GM19328 (cell line): ENCODE results near the gene LRCH1.

Experiments
- ATAC-seq: cut with Tn5 transposase; IDR thresholded peaks from one replicate; pipeline ENCODE4 v1.9.1; 2021; ENCODE audit warnings: mild to moderate bottlenecking, moderate library complexity; ENCODE audit not compliant: unreplicated experiment

The LRCH1 gene

DNA sequence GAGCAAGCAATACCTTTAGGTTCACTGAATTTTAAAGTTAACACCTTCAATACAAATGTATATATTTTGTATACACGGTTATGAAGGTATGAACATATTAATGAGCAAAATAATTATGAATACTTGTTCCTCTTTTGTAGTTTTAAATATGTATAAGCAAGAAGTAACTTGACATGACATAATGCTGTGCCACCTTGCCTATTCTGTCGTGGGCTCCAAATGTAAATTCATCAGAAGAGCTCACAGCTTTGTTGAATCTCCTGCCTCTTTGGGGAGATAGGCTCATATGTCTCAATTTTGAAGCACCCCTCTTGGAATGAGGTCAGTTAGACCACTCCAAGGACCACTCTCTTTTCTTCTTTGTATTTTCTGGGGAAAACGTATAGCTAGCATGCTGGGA lies 59.3 kb downstream of the LRCH1 start:
- ATAC-seq: no peak

DNA sequence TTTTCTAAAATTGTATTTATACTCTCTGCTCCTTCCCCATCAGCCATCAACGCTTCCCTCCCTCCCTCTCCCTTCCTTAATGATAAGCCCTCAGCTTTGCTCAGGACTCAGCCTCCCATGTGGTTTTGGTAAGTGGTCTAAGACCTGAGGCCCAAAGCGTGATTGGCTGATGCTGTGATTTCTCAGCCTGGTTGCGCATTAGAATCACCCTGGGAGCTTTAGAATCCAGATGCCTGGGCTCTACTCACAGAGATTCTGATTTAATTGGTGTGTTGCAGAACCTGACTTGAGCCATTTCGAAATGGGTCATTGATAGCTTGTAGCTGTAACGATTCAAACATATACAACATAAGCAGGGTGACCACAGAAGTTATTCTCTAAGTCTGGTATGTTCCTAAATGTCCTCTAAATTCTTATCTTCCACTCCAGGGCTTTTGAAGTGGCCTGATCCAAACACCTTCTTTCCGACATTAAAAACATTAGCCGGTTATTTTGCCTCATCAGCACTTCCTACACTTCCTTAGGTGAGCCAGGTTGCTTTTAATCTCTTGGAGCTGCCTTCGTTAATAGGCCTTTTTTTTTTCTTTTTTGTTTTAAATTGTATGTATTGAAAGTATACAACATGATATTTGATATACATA lies 60.6 kb downstream of the LRCH1 start:
- ATAC-seq: no peak

DNA sequence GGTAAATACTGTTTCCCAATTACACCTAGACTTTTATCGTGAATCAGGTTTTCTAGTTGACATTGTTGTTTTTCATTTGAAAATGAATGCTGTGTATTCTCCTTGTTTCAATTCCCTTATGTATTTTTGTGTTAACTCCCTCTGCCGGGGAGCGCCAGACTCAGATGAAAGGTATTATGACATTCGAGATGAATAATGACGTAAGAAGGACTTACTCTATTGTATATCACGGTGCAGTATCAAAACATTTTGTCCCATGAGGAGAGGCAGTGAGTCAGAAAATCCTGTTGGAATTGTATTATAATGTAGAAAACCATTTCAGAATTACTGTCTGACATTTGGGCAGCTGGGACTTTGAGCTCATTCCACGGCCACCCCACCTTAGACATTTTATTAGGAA lies 61.6 kb downstream of the LRCH1 start:
- ATAC-seq: no peak

DNA sequence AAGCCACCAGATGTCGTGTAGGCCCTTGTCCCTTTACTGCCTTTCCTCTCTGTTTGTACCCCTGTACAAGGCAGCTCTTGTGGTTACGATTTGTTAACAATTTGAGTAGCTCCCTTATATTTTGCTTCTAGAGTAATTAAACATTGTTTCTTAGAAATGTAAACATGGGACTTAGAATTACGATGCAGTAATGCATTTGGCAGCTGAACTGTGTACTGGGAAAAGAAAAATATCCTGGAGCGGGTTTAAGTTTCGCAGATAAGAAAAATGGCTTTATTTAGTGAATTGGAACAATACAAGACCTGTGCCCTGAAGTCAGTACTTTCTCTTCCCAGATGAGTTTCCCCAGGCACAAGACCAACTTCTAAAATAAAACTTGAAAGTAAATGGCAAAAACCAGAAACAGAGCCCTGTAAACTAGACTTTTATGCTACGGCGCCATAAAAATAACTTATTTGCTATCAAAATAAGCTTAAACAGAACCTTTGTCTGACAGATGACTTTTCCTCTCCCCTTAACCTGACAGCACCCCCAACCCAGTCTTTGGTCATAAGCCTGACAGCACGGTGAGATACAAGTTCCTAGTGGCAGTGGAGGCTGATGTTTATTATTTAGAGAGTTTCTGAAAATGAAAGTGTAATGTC lies 63.0 kb downstream of the LRCH1 start:
- ATAC-seq: no peak

DNA sequence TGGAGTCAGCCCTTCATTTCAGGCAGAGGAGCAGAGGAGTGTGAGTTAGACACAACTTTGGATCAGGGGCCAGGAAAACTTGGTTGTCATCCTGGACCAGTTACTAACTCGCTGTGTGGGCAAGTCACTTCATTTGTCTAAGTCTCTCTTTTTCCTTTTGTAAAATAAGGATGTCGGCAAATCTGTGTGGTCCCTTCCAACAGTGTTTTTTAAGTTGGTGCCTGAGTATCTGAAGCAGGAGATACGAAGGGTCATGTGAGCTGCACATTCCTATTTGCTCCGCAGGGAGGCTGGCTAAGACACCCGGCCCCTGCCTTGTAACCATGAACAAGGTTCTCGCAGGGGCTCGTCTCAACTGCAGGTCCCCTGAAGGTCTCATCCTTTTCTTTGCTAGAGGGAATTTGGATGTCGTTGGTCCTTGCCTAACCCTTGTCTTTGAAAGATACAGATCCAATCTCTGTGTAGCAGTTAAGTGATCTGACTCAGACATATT lies 64.3 kb downstream of the LRCH1 start:
- no peak for ATAC-seq

DNA sequence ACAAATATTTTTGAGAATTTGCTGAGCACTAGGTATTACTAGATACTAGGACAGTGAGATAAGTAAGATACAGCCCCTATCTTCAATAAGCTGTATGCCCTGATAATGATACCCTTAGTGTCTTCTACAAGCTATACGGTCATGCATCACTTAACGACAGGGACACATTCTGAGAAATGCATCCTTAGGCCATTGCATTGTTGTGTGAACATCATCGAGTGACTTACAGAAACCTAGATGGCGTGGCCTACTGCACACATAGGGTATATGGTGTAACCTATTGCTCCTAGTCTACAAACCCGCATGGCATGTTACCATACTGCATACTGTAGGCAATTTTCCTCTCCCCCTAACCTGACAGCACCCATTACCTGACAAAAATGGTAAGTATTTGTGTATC lies 64.9 kb downstream of the LRCH1 start:
- ATAC-seq: no peak

DNA sequence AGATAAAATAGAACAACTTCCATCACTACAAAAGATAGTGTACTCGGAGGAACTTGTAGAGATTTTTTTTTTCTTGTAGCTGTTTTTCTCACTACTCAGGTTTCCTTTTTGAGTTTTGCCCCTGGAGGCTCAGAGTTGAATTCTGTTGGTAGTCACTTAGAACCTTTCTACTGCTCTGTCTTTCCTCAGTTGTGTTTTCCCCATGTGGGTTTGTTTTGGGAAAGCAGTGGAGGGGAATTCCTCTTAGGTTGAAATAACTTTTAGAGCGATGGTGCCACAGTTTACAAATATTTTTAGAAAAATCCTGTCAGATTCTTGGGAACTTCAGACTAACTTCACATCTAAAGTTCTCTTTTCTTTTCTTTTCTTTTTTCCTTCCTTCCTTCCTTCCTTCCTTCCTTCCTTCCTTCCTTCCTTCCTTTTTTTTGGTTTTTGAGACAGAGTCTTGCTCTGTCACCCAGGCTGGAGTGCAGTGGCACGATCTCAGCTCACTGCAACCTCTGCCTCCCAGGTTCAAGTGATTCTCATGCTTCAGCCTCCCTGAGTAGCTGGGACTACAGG lies 65.8 kb downstream of the LRCH1 start:
- no peak for ATAC-seq

DNA sequence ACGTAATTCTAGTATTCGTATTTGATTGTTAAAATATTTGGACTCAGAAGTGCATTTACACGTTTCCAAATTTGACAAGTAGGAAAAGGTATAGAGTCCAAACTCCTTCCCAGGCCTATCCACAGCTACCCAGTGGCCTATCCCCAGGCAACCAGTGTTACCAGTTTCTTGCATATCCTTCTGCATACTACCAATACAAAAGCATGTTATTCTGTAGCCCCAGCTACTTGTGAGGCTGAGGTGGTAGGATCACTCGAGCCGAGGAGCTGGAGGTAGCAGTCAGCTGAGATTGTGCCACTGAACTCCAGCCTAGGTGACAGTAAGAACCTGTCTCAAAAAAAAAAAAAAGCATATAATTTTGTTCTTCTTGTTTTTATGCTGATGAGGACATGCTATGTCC lies 67.1 kb downstream of the LRCH1 start:
- no peak for ATAC-seq

DNA sequence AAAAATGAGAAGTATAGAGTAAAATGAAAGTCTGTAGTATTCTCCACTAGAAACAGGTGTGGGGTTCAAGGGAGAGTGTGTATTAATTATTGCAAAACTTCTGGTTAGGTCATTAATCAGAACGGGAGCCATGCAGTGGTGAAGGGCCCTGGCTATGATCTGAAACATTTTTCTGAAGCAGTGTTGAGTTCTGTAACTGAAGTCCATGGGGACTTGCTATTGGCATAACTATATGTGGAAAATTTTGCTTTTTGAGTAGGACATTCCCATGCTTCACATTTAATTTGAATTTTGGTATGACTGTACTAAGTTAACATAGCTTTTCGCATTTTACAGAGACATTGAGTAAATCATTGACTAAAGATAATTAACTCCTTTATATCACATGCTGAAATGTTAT lies 67.5 kb downstream of the LRCH1 start:
- no peak for ATAC-seq

DNA sequence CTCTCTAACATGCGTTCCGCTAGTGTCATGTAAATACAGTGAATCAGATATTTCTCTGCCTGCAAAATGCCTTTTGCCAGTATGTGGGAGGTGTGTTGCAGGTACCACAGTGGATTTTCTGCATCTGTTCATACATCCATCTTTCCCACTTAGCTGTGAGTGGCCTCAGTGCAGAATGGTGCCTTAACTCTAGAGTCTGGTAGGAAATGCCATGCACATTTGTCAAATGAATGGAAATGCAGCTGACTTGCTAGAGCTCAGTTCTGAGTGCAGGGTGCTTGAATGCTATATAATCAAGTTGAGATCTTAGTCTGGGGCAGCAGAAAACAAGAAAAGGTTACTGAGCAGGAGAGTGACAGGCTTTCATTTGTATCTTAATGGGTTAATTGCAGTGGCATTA lies 68.2 kb downstream of the LRCH1 start:
- ATAC-seq: no peak

DNA sequence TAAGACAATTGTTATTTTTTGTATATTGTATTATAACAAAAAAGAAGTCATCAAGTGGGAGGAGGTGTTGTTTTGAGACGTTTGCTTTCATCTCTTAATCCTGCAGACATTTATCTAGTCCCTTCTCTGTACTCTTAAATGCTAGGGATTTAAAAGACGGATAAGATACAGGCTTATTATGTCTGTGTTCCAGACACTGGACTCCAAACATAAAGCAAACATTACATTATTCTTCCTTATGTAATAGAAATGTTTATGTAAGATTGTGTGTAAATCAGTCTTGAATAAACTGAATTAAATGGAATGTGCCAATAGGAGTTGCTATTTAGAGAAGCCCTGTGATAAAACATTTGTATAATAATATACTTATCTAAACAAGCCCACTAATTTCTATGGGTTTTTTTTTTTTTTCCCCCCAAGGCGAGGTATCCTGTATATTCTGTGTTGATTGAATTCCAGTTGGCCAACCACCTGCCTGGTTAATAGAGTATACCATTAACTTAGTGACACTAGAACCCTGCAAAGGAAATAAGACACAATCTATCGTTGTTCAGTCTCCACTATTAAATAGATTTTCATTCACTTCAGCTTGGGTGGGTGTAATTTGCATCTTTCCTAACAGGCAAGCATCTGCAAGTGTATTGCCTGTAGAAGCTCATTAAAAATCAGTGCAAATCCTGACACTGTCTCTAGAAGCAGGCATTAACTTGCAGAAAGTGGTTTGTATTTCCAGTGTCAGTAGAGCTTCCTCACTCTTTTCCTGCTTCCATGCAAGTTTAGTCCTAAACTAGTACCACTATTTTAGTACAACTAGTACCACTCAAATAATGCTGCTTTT lies 69.0 kb downstream of the LRCH1 start:
- no peak for ATAC-seq

DNA sequence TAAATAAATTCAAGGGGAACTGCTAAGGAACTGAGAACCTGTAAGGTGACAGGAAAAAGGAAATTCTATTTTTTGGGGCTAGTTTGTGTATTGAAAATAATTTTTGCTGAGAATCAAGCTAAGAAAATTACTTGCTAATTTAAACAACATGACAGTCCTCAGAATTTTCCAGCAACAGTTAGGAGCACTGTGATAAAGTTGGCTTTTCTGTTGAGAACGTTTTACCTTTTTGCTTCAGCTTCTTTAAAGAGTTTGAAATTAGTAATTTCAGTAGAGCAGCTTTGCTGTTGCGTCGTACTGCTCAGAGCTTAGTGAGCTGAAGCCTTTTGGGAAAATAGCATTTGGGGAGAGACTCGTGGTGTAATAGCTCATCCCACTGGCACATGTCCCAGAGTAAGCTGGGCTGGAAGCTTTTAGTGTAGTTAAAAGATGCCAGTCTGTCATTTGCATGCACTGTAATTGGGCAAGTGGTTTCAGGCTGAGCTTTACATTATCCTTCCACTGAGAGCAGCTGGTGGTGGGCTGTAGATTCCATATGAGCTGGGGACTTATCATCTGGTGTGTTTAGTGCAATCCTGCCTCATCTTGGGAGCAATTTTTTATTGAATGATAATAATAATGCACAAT lies 69.8 kb downstream of the LRCH1 start:
- ATAC-seq: no peak

DNA sequence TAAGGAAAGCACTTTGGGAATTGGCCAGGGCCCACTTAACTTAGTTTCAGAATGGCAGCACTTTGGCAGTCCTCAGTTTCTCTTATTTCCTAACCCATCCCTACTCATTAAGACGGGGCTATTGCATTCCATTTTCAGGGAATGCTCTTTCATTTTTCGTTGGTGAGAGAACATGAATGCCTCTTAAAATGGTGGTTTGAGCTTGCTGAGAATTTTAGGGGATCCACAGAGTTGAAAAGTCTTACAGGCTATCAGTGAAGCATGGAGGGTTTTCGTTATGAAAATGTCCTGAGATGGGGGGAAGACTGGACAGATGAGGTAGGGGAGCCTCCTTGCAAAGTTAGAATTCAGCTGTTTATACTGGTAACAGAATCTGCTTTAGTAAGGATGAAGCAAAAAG lies 71.4 kb downstream of the LRCH1 start:
- ATAC-seq: no peak

DNA sequence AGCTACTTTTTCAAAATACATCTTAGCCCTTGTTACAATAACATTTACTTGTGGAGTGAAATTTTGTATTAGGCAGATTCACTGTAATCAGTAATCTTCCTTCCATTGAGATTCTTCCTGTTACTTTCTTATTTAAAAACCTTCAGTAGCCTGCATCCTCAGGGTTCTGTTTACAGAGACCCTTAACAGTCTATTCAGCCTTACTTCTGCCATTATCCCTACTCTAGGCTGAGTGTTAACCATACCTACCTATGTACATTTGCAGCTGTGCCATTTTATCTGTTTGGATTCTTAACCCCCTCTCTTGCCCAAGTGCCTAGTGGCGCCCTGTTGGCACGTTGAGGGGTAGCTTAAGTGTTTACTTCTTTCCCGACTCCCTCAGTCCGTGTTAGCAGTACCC lies 71.9 kb downstream of the LRCH1 start:
- ATAC-seq: no peak

DNA sequence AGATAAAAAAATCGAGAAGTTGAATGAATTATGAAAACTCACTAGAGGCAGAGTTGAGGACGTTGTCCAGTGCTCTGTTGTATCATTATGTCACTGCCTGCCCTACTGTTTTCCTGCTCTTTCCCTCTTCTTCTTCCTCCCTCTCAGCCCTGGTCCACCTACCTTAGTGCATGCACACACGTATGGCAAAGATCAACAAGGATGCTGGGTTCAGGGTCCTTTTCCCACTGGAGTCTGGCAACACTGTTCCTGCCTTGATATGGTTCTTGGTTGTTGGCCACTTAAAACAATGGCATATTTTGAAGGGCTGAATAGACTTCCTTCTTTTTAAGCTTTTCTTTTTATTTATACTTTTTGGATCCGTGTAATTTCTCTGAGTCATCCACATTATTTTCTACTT lies 74.5 kb downstream of the LRCH1 start:
- no peak for ATAC-seq

DNA sequence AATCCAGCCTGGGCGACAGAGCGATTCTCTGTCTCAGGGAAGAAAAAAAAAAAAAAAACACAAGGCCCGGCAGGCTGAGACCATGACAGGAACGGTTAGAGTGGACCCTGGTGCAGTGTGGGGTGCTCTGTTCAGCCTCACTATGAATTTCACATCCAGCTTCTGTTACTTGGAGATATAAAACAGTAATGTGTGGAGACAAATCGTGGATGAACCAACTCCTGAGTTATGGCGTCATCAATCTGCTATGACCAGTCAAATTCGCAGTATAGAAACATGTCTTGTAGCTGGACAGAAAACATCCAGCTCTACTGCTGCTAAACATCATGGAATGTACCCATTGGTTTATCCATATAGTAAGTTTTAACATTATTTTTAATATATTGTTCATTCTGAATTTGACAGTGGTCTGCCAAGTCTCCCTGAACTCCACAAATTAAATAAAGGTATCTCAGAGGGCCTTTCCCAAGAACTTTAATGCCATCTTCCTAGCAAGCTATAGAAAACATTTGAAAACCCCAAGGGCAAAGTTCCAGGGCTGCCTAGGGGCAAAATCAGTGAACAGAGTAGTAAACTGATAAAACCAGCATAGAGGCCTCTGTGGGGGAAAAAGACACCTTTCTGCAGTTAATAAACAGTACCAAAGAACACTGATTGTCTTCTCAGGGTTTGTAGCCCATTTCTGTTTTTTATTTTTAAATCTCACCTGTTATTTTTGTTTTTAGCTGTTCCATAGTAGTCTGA lies 75.8 kb downstream of the LRCH1 start:
- no peak for ATAC-seq

DNA sequence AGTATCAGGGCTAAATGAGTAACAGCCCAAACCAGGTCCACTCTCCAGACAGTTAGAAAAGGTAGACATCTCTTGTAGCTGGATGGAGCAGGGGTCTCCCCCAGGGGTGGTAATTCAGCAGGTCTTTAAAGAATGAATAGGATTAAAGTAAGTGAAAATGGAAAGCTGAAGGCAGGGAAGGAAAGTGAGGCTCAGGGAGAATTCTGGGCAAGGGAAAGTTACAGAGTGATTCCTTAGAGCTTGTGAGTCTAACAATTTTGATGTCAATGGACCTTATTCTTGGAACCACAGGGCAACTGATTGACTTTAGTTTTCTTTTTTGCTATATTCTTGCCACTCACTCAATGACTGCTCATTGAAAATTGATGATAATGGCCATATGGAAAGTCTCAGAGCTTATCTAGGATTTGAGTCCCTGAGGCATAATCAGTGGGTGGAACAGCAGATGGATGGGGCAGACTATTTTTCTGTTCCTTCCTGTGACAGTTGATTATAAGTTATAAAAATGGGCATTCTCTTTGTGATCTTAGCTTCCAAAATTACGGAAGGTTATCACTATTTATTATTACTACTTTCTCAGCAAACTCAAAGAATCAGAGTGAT lies 76.9 kb downstream of the LRCH1 start:
- ATAC-seq: no peak

DNA sequence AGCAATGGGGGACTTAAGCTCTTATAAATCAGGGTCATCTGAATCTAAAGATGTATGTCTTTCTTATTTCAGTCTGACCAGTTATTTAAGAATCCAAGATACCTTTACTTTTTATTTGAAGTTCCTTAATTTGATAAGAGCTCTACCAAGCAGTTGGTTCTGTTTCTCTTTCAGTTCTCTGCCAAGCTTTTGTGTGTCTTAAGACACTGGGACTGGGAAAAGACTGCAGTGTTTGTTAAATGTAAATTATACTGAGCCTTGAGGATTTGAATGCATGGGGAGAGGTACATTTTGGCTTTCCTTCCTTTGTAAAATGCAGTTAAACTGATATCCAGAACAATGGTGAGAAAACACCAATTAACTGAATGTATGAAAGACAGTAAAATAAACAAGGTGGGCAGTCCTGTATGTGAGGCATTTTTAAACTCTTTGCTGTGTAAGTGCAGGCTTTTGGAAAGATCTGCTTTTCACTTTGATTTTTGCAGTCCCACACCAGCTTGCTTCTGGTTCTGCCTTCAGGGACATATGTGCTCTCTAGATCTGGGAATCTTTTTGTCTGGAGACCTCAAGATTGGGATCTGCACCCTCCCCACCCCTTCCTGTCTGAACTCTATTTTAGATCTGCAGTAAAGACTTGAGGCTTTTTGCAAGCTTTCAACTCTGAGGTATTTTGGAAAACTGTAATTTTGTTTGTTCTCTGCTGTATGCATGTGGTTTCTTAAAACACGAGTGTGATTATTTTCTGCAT lies 77.6 kb downstream of the LRCH1 start:
- no peak for ATAC-seq

DNA sequence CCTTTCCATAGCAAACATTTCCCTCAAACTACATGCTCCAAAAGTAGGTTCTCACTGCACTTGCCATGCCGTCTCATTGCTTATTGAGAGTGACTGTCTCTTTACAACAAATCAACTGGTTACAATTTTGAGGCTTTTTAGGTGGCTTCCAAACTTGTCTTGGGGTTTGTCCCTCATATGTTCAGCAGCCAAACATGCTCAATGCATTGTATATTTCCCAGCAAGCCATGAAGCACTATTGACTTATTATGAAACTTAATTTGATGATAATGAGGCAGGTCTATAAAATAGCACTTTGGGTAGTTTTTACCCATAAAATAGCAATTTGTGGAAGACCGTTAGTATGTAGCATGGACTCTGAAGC lies 78.2 kb downstream of the LRCH1 start:
- ATAC-seq: no peak

DNA sequence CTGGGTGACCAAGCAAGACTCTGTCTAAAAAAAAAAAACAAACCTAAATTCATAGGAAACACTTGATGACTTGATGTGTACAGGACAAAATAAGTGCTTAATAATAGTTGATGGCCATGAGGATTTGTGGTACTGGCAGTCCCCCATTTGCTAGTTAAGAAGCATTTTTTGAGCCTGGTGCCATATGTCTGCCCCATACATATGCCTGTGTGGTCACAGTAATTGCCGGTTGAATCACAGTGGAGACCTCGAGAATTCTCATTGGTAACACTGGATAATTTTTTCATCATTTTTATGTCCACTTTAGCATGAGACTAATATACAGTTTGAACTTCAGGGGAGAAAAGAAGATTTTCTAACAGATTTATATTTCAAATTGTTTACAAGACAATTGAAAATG lies 79.2 kb downstream of the LRCH1 start:
- ATAC-seq: no peak
